Heart left ventricle (tissue), 13 donors: ENCODE results near the gene PARVG.
"Not testable (repeated sequence)": the region's sequence is repeated elsewhere in the genome, so short reads cannot be mapped to it uniquely, and the experiment has no call there.

Experiments used
- POLR2A ChIP-seq, 2 donors: fragments of 450-650 bp; IDR thresholded peaks; one replicate each; pipeline ENCODE4 v1.6.1; 2017; ENCODE audit warnings: antibody characterized with exemption in 2 of 2, mild to moderate bottlenecking in 2 of 2, moderate library complexity in 2 of 2
- TF ChIP-seq, protein P1 (sequence below), 12 donors: fragments of 200-600 bp; sonication (generic) in 4 of 12; IDR thresholded peaks; one replicate each; pipeline versions ENCODE4 v1.5.0 to v1.8.0; 2018 to 2022; ENCODE audit warnings: antibody characterized with exemption in 12 of 12, mild to moderate bottlenecking in 5 of 12
- donor health status: ischemic (EF 13 %, LVEDD 7.1; RV severe dilation, severe dysfunction).
- donor health status: DM: no; HTN: yes; CAD: no.
- donor health status: DM: no; HTN: no; CAD: no.
- donor health status: ischemic (EF 25% LVEDD 6.9; RV normal size, moderate dysfunction).
- donor health status: ischemic (EF 25% LVEDD 5.7; RV mildly dilated, moderate dysfunction).
- donor health status: ischemic (EF 35%, LVEDD 5.7; RV mildly dilated, moderate dysfunction).
- donor health status: nonischemic (EF 11% LVEDD 7.7; RV severe dilation, severe dysfunction).
- donor health status: DM: yes; HTN: yes; CAD: no.
- donor health status: PGD.
- donor health status: ischemic (EF 29% LVEDD 5.4; RV normal size, mild dysfunction).
- donor health status: nonischemic (EF 23%, LVEDD 6.1; RV moderate dilation, normal function).

- TF ChIP-seq, protein P1, sequence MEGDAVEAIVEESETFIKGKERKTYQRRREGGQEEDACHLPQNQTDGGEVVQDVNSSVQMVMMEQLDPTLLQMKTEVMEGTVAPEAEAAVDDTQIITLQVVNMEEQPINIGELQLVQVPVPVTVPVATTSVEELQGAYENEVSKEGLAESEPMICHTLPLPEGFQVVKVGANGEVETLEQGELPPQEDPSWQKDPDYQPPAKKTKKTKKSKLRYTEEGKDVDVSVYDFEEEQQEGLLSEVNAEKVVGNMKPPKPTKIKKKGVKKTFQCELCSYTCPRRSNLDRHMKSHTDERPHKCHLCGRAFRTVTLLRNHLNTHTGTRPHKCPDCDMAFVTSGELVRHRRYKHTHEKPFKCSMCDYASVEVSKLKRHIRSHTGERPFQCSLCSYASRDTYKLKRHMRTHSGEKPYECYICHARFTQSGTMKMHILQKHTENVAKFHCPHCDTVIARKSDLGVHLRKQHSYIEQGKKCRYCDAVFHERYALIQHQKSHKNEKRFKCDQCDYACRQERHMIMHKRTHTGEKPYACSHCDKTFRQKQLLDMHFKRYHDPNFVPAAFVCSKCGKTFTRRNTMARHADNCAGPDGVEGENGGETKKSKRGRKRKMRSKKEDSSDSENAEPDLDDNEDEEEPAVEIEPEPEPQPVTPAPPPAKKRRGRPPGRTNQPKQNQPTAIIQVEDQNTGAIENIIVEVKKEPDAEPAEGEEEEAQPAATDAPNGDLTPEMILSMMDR (IDR thresholded peaks at IDR 0.05) = not testable (repeated sequence)
- TF ChIP-seq POLR2A (IDR thresholded peaks at IDR 0.05) = not testable (repeated sequence)
These were observed 53.6 kb downstream of the PARVG start for GRCh38 chr22:44234372-44234771.
